Common myeloid progenitor, CD34-positive (primary cell): Measurements from ENCODE around the gene DPY19L3.
A peak's percentile ranks its signal among the peaks of the same experiment; 100 is the strongest.

Source experiments
- CTCF ChIA-PET: fragments of 350-600 bp; sonication (Branson Sonifier 250); formaldehyde crosslinking; loops from one replicate; lab custom pipeline; 2021; ENCODE audit warnings: antibody characterized with exemption; lab: Charles Lee
- POLR2A ChIA-PET: fragments of 350-600 bp; sonication (Branson Sonifier 250); formaldehyde crosslinking; loops from one replicate; lab custom pipeline; 2021; ENCODE audit warnings: antibody characterized with exemption; lab: Charles Lee
- DNase-seq, 3 donors: peaks; one replicate each; pipeline versions ENCODE4 v3.0.0 to v3.0.0-alpha.2; 2013
- H3K27ac ChIP-seq, 2 experiments: 1 replicate in 1 of 2; 2 replicates in 1 of 2; pipeline ENCODE4 v1.7.0; 2013; ENCODE audit warnings: inconsistent platforms in 2 of 2, low read length in 2 of 2, mild to moderate bottlenecking in 2 of 2, low read depth in 1 of 2, moderate library complexity in 1 of 2; ENCODE audit not compliant: severe bottlenecking in 2 of 2, insufficient read depth in 1 of 2, poor library complexity in 1 of 2
- H3K27me3 ChIP-seq, 5 experiments: replicated peaks in 2 of 5; 1 replicate in 3 of 5; 2 replicates in 2 of 5; pipeline versions ENCODE4 v1.6.1 to v1.7.0; 2013; ENCODE audit warnings: low read length in 4 of 5, mild to moderate bottlenecking in 2 of 5, moderate library complexity in 2 of 5, inconsistent platforms in 1 of 5; ENCODE audit not compliant: insufficient read depth in 5 of 5, control insufficient read depth in 4 of 5
- H3K36me3 ChIP-seq, 4 experiments: 1 replicate in 2 of 4; 2 replicates in 2 of 4; pipeline versions ENCODE4 v1.6.1 to v1.7.0; 2013; ENCODE audit warnings: low read length in 3 of 4, control low read depth in 1 of 4, mild to moderate bottlenecking in 1 of 4; ENCODE audit not compliant: control insufficient read depth in 4 of 4, insufficient read depth in 4 of 4
- H3K4me1 ChIP-seq, 4 experiments: 1 replicate in 3 of 4; 2 replicates in 1 of 4; pipeline versions ENCODE4 v1.6.1 to v1.7.1; 2013; ENCODE audit warnings: low read length in 3 of 4, mild to moderate bottlenecking in 3 of 4, control low read depth in 1 of 4, inconsistent platforms in 1 of 4, moderate library complexity in 1 of 4; ENCODE audit not compliant: control insufficient read depth in 4 of 4, insufficient read depth in 4 of 4; ENCODE audit errors: control extremely low read depth in 1 of 4
- H3K4me3 ChIP-seq, 7 experiments: 1 replicate in 4 of 7; 2 replicates in 3 of 7; pipeline versions ENCODE4 v1.5.1 to v1.7.0; 2013; ENCODE audit warnings: mild to moderate bottlenecking in 7 of 7, low read length in 6 of 7, moderate library complexity in 6 of 7, inconsistent platforms in 2 of 7, low read depth in 2 of 7, control low read depth in 1 of 7; ENCODE audit not compliant: insufficient read depth in 4 of 7, control insufficient read depth in 1 of 7; ENCODE audit errors: extremely low read depth in 1 of 7
- H3K9me3 ChIP-seq, 5 experiments: 1 replicate in 4 of 5; 2 replicates in 1 of 5; pipeline versions ENCODE4 v1.6.1 to v1.7.1; 2013; ENCODE audit warnings: low read length in 4 of 5, mild to moderate bottlenecking in 2 of 5, inconsistent platforms in 1 of 5, low read depth in 1 of 5, moderate library complexity in 1 of 5; ENCODE audit not compliant: control insufficient read depth in 4 of 5, insufficient read depth in 2 of 5; ENCODE audit errors: control extremely low read depth in 1 of 5
- WGBS: methylation state at CpG from one replicate; pipeline ENCODE4 v1.1.5; 2013; ENCODE audit not compliant: insufficient coverage; 5-methylcytosine and 5-hydroxymethylcytosine counted together

Gene DPY19L3

DNA sequence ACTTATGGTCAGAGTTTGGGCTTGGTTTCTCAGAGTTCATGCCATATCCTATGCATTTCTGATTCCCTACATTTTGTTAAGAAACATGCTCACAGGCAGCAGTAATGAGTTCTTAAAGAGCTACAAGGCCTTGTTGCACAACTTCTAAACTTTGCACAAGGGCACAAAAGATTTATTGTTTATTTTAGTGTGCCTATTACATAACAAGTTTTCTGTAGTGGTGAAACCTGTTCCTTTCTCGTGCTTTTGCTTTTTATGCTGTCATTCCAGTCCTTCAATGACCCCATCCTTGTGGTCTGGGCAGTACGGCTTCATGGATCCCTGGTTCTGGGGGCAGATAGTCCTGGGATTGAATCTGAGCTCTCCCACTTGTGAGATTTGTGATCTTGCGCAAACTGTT lies 42.4 kb upstream of the DPY19L3 start:
- Histone ChIP-seq H3K4me3 (no peak overlapping the region), H3K36me3 (peaks cover 16 to 79% (median 51%) of the 10 kb centered on the region in 4 experiments), H3K27ac (no peak overlapping the region), H3K9me3 (no peaks in the 10 kb centered on the region), H3K4me1 (no peaks in the 10 kb centered on the region), H3K27me3 (no peaks in the 10 kb centered on the region)
- WGBS = 83% methylated on average over 1 of the region's 3 CpGs
- ChIA-PET POLR2A (no interaction called here), CTCF (no interaction called here)
- DNase-seq = no peak

DNA sequence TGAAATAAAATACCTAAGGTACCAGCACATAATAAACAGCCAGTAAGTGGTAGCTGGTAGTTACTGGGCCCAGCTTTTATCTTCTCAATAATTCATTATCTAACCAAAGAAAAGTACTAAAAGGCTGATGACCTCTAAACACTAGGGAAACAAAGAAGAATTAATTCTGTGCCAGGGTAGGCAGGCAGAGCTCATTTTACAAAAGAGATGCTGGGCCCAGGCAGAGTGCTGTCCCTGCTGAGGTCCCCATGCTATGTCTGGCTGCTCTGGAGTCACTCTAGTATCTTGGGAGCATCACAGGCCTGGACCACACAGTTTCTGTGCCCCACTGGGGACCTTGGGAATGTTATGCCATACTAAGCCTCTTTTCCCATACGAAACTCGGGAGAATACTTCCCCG lies 41.9 kb upstream of the DPY19L3 start:
- WGBS = 100% methylated on average over 1 of the region's 3 CpGs
- H3K36me3 ChIP-seq = peaks cover 14 to 76% (median 48%) of the 10 kb centered on the region in 4 experiments
- POLR2A ChIA-PET = no interaction called here
- no peaks in the 10 kb centered on the region for H3K9me3 ChIP-seq
- H3K27ac ChIP-seq = no peak overlapping the region
- H3K27me3 ChIP-seq = no peaks in the 10 kb centered on the region
- DNase-seq = no peak
- CTCF ChIA-PET = no interaction called here
- no peaks in the 10 kb centered on the region for H3K4me1 ChIP-seq
- no peak overlapping the region for H3K4me3 ChIP-seq

DNA sequence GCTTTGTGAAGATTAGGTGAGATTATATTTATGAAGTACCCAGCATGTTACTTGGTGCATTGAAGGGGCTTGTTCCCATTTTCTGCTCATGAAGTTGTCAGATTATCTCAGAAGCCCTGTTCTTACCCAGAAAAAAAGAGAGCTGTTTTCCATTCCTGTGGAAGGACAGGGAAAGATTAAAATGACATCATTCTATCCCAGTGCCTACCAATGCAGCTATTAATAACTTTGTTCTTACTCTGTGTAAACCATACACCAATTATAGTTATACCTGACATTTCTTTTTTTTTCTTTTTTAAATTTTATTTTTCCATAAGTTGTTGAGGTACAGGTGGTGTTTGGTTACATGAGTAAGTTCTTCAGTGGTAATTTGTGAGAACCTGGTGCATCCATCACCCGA lies 41.5 kb upstream of the DPY19L3 start:
- peaks cover 0 to 2% (median 0%) of the 10 kb centered on the region in 4 experiments for H3K4me1 ChIP-seq
- WGBS = 100% methylated on average over 1 of the region's 1 CpG
- no peak overlapping the region for H3K4me3 ChIP-seq
- no peak overlapping the region for H3K27ac ChIP-seq
- ChIA-PET CTCF (no interaction called here), POLR2A (no interaction called here)
- H3K9me3 ChIP-seq = no peaks in the 10 kb centered on the region
- no peaks in the 10 kb centered on the region for H3K27me3 ChIP-seq
- peaks cover 14 to 72% (median 48%) of the 10 kb centered on the region in 4 experiments for H3K36me3 ChIP-seq
- DNase-seq = no peak

DNA sequence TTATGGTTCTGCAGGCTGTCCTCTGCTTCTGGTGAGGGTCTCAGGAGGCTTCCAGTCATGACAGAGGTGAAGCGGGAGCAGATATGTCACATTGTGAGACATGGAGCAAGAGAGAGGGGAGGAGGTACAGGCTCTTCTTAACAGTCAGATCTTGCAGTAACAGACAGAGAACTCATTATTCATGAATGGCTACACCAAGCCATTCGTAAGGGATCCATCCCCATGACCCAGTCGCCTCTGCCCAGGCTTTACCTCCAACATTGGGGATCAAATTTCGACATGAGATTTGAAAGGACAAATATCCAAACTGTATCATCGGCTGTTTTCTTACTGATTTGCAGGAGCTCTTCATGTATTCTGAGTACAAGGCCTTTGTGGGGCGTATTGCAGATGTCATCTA lies 38.5 kb upstream of the DPY19L3 start:
- H3K4me1 ChIP-seq = peaks cover 0 to 2% (median 0%) of the 10 kb centered on the region in 4 experiments
- 87% methylated on average over 5 of the region's 6 CpGs for WGBS
- no peak for DNase-seq
- no peaks in the 10 kb centered on the region for H3K9me3 ChIP-seq
- no peak overlapping the region for H3K27ac ChIP-seq
- H3K4me3 ChIP-seq = no peak overlapping the region
- POLR2A ChIA-PET = no interaction called here
- peaks cover 7 to 56% (median 40%) of the 10 kb centered on the region in 4 experiments for H3K36me3 ChIP-seq
- H3K27me3 ChIP-seq = no peaks in the 10 kb centered on the region
- CTCF ChIA-PET = interaction anchor here (3.2 kb wide), 1 partner anchor 29 kb away, joined by 15 read pairs; no protein-coding TSS in a partner anchor

DNA sequence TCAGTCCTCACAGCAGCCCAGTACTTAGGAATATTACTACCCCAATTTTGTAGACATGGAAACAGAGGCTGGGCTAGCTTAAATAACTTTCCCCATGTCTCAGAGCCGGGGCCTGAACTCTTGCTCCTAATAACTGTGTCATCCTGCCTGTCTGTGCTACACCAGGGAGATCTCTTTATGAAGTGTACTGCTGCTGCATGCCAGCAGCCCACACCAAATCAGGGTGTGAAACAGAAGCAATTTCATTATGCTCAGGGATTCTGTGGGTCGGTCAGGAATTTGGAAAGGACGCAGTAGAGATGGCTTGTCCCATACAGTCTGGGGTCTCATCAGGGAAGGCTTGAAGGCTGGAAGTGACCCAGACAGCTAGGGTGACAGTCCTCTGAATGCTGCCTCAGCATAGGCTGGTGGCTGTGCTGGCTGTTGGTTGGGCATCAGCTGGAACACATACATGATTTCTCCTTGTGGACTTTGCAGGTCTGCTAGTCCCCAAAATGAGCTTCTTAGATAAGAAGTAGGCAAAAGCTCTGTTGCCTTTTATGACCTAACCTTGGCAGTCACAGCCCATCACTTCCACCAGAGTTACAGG lies 37.5 kb upstream of the DPY19L3 start:
- Histone ChIP-seq H3K27me3 (no peaks in the 10 kb centered on the region), H3K27ac (no peak overlapping the region), H3K4me3 (no peak overlapping the region), H3K36me3 (peaks cover 9 to 58% (median 42%) of the 10 kb centered on the region in 4 experiments), H3K4me1 (peaks cover 0 to 2% (median 0%) of the 10 kb centered on the region in 4 experiments), H3K9me3 (peaks cover 0 to 7% (median 0%) of the 10 kb centered on the region in 5 experiments)
- POLR2A ChIA-PET = no interaction called here
- CTCF ChIA-PET = interaction anchor here (3.2 kb wide), 1 partner anchor 30 kb away, joined by 15 read pairs; no protein-coding TSS in a partner anchor
- WGBS = 100% methylated on average over 3 of the region's 3 CpGs
- DNase-seq = no peak

DNA sequence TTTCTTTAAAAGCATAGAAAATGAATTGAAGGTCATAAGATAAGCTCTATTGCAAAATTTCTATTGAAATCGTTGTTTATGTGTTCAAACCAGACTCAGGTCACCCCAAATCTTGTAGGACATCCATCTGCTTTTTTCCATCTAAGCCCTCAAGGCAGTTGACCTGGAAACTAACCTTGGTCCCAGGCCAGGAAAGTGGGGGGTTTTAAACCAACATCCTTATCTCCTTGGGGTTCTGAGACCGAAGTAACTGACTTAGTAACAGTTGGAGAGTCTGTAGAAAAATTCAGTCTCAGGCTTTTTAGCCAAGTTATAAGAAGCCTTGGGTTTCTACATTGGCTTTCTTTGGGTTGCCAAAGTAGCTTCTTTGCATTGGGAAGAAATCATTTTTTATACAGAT lies 36.8 kb upstream of the DPY19L3 start:
- Histone ChIP-seq H3K4me3 (no peak overlapping the region), H3K27me3 (no peaks in the 10 kb centered on the region), H3K4me1 (peaks cover 0 to 2% (median 0%) of the 10 kb centered on the region in 4 experiments), H3K36me3 (peaks cover 9 to 57% (median 41%) of the 10 kb centered on the region in 4 experiments), H3K27ac (peak overlapping the region in 1 of 2 experiments; percentile 16), H3K9me3 (peaks cover 0 to 7% (median 0%) of the 10 kb centered on the region in 5 experiments)
- no peak for DNase-seq
- 100% methylated on average over 1 of the region's 2 CpGs for WGBS
- ChIA-PET CTCF (interaction anchor here (3.2 kb wide), 1 partner anchor 30 kb away, joined by 15 read pairs; no protein-coding TSS in a partner anchor), POLR2A (no interaction called here)

DNA sequence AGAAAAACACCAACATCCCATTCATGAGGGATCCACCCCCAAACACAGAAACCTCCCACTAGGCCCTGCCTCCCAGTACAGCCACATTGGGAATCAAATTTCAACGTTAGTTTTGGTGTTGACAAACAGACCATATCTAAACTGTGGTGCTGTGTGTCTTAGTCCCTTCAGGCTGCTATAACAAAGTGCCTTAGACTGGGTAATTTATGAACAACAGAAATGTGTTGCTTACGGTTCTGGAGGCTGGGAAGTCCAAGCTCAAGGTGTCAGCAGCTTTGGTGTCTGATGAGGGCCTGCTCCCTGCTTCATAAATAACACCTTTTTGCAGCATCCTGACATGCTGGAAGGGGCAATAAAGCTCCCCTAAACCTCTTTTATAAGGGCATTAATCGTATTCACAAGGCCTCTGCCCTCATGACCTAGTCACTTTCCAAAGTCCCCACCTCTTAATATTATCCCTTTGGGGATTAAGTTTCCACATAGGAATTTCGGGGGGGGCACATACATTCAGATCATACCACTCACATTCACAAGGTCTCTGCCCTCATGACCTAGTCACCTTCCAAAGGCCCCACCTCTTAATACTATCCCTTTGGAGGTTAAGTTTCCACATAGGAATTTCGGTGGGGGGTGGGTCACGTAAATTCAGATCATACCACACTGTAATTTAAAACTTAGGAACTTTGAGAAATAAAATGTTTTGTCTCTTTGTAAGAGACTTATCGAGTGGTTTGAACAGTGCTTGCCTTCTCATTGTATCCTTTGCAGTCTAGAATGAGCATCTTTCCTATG lies 32.6 kb upstream of the DPY19L3 start:
- Histone ChIP-seq H3K27me3 (no peaks in the 10 kb centered on the region), H3K9me3 (peaks cover 0 to 7% (median 0%) of the 10 kb centered on the region in 5 experiments), H3K36me3 (peaks cover 8 to 44% (median 39%) of the 10 kb centered on the region in 4 experiments), H3K27ac (peak overlapping the region in 1 of 2 experiments; percentile 21), H3K4me1 (peaks cover 0 to 2% (median 0%) of the 10 kb centered on the region in 4 experiments), H3K4me3 (no peak overlapping the region)
- CTCF ChIA-PET = no interaction called here
- POLR2A ChIA-PET = no interaction called here
- DNase-seq = no peak
- WGBS = 96% methylated on average over 5 of the region's 7 CpGs
